ENCODE data around the gene TGFBR3. TPM values are rescaled to one million over a fixed set of nuclear protein-coding genes. Genes with fewer than 3 reads are reported as not detected.

TGFBR3 gene
- total and polyA plus RNA-seq, 10 donors = 5.2 to 254 (median 166) TPM

DNA sequence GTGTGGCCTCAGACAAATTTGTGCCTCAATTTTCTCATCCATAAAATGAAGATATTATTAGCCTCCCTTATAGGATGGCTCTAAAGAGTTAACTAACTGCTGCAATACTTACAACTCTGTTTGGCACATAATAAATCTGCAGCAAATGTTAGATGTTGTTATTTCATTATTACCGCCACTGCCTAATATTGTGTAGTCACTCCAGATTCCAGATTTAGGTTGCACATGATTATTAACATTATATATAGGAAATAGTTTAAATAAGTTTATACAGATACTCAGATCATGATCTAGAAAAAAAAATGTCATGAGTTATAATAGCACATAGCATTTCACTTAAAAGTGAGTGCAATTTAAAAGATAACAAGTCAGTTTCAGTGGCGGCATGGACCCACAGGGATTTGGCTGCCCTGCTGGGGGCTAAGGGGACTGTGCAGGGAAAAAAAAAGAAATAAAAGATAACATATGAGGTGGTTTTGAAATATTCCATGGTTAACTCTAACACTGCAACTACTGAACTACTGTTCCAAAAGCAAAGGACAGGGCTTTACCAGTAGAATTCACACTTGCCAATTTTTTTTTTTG, 170.4 kb downstream of the TGFBR3 start:
- no peak for DNase-seq
- Histone ChIP-seq H3K27me3 (replicated peaks in 1 of 7) (no peaks in the 10 kb centered on the region), H3K27ac (peak overlapping the region in 2 of 8 donors; percentile 16 to 81), H3K4me1 (peaks cover 8 to 40% (median 25%) of the 10 kb centered on the region in 6 donors), H3K9me3 (no peaks in the 10 kb centered on the region), H3K36me3 (peaks cover 0 to 86% (median 31%) of the 10 kb centered on the region in 6 donors), H3K4me3 (no peak overlapping the region)
- WGBS, 5 donors = 94 to 99% (median 95%) methylated on average over 2 of the region's 2 CpGs
- TF ChIP-seq POLR2A (IDR thresholded peaks at IDR 0.05) (no peak), POLR2AphosphoS5 (IDR thresholded peaks at IDR 0.05) (no peak)
- TF ChIP-seq, protein P1, sequence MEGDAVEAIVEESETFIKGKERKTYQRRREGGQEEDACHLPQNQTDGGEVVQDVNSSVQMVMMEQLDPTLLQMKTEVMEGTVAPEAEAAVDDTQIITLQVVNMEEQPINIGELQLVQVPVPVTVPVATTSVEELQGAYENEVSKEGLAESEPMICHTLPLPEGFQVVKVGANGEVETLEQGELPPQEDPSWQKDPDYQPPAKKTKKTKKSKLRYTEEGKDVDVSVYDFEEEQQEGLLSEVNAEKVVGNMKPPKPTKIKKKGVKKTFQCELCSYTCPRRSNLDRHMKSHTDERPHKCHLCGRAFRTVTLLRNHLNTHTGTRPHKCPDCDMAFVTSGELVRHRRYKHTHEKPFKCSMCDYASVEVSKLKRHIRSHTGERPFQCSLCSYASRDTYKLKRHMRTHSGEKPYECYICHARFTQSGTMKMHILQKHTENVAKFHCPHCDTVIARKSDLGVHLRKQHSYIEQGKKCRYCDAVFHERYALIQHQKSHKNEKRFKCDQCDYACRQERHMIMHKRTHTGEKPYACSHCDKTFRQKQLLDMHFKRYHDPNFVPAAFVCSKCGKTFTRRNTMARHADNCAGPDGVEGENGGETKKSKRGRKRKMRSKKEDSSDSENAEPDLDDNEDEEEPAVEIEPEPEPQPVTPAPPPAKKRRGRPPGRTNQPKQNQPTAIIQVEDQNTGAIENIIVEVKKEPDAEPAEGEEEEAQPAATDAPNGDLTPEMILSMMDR (IDR thresholded peaks at IDR 0.05 in 8 of 11, conservative IDR thresholded peaks at IDR 0.05 in 3 of 11) = no peak
- intact Hi-C loops (cut with DNase I; ENCODE audit: low total_unique reads) = no loop called here

DNA sequence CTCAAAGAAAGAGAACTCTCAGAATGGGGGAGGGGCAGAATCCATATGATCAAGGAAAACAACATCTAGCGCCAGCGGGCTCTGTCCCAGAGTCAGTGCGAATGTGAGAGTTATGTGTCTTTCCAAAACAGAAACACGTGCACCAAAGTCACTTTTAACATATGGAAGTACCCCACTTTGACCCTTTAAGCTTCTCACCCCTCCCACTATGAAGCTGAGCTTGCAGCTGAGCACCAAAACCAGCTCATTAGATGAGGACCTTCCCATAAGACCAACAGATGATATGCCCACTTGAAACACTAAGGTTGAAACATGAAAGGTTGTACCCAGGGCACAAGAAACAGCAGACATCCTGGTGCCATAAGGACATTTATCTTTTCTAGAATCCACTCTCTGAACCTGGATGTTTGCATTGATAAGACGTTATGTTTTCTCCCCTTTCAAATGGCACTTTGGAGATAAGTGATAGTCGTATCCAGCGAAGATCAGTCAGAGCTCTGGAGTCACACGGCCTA, 171.0 kb downstream of the TGFBR3 start:
- peak overlapping the region in 2 of 8 donors; percentile 62 to 81 for H3K27ac ChIP-seq
- H3K4me3 ChIP-seq = no peak overlapping the region
- TF ChIP-seq POLR2A (IDR thresholded peaks at IDR 0.05) (no peak), POLR2AphosphoS5 (IDR thresholded peaks at IDR 0.05) (peak in 1 of 3 donors; percentile 21)
- TF ChIP-seq, protein P1 (IDR thresholded peaks at IDR 0.05 in 8 of 11, conservative IDR thresholded peaks at IDR 0.05 in 3 of 11) = no peak
- H3K4me1 ChIP-seq = peaks cover 8 to 46% (median 25%) of the 10 kb centered on the region in 6 donors
- H3K36me3 ChIP-seq = peaks cover 0 to 86% (median 27%) of the 10 kb centered on the region in 6 donors
- DNase-seq = no peak
- H3K27me3 ChIP-seq (replicated peaks in 1 of 7) = no peaks in the 10 kb centered on the region
- 81 to 91% (median 88%) methylated on average over 8 of the region's 8 CpGs for WGBS, 5 donors
- no peaks in the 10 kb centered on the region for H3K9me3 ChIP-seq
- intact Hi-C loops (cut with DNase I; ENCODE audit: low total_unique reads) = no loop called here

DNA sequence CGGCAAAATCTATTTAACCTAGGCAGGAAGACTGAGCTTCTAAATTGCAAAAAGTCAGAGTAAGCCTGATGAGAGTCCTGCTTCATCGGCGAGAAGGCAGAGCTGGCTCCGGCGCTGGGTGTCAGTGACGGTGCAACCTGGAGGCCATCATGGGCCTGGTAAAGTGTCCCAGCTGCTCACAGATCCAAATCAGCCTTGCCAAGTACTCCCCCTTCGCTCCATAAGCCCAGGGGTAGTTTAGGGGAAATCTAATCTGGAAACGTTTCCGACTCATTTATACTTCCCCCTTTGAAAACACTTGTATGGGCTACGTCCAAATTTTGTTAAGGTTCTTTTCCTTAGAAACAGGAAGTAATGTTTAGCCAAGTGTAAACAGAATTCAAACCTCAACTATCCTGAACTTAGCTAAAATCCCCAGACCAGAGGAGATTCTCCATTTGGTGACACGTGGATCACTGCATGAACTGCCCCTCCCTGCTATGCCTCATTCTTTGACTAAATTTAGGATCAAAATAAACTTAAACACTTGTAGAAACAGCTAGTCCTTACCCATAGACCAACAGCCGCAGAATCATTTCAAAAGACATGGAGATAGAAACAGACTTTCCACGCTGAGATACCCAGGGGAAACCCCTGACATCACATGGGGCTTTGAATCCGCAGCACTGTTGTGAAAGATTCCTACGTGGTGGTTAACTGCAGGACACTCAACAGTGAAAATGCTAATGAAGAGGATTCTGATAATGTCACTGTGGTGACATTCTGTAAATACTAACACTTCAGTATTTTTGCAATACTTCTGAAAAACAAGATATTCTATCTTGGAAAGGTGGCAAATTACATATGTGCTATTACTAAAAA, 172.7 kb downstream of the TGFBR3 start:
- Histone ChIP-seq H3K36me3 (peaks cover 0 to 85% (median 21%) of the 10 kb centered on the region in 6 donors), H3K27ac (peak overlapping the region; percentile 48 to 81 (median 68)), H3K4me3 (peak overlapping the region in 1 of 8 donors; percentile 17), H3K27me3 (replicated peaks in 1 of 7) (no peaks in the 10 kb centered on the region), H3K9me3 (no peaks in the 10 kb centered on the region), H3K4me1 (peaks cover 8 to 46% (median 25%) of the 10 kb centered on the region in 6 donors)
- DNase-seq = no peak
- WGBS, 5 donors = 21 to 35% (median 24%) methylated on average over 15 of the region's 15 CpGs
- intact Hi-C loops (cut with DNase I; ENCODE audit: low total_unique reads) = no loop called here
- TF ChIP-seq POLR2AphosphoS5 (IDR thresholded peaks at IDR 0.05) = peak in 2 of 3 donors; percentile 41 to 61
- TF ChIP-seq, protein P1 (IDR thresholded peaks at IDR 0.05 in 8 of 11, conservative IDR thresholded peaks at IDR 0.05 in 3 of 11) = no peak

DNA sequence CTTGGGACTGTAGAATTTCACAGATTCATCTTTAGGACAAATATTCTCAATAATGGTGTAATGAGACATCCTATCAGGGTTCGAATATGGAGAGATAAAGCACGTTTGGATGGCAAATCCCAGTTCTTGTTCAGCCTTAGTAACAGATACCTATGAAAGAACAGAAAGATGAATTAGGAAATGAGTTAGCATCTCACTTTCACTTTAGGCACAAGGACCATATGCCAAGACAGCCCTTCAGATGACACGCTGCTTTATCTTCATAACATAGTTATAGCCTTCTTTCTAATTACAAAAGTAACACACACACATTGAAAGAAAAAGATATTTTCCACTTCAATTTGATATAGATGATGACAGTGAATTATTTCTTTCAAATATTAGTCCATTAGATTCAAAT, 173.6 kb downstream of the TGFBR3 start:
- intact Hi-C loops (cut with DNase I; ENCODE audit: low total_unique reads) = no loop called here
- TF ChIP-seq, protein P1 (IDR thresholded peaks at IDR 0.05 in 8 of 11, conservative IDR thresholded peaks at IDR 0.05 in 3 of 11) = no peak
- TF ChIP-seq POLR2A (IDR thresholded peaks at IDR 0.05) = no peak
- Histone ChIP-seq H3K36me3 (peaks cover 0 to 85% (median 24%) of the 10 kb centered on the region in 6 donors), H3K4me1 (peaks cover 8 to 46% (median 25%) of the 10 kb centered on the region in 6 donors), H3K9me3 (no peaks in the 10 kb centered on the region), H3K27ac (peak overlapping the region in 7 of 8 donors; percentile 61 to 81 (median 70)), H3K27me3 (replicated peaks in 1 of 7) (no peaks in the 10 kb centered on the region), H3K4me3 (no peak overlapping the region)
- no peak for DNase-seq
- WGBS, 5 donors = 53 to 82% (median 72%) methylated on average over 3 of the region's 3 CpGs
